GM18909 (cell line): ENCODE data around the gene OR10G2.
"Not testable (repeated sequence)": the region's sequence is repeated elsewhere in the genome, so short reads cannot be mapped to it uniquely, and the experiment has no call there.

Experiments
- ATAC-seq: cut with Tn5 transposase; IDR thresholded peaks from one replicate; pipeline ENCODE4 v1.9.1; 2021; ENCODE audit warnings: mild to moderate bottlenecking; ENCODE audit not compliant: unreplicated experiment, poor library complexity

The OR10G2 gene

DNA sequence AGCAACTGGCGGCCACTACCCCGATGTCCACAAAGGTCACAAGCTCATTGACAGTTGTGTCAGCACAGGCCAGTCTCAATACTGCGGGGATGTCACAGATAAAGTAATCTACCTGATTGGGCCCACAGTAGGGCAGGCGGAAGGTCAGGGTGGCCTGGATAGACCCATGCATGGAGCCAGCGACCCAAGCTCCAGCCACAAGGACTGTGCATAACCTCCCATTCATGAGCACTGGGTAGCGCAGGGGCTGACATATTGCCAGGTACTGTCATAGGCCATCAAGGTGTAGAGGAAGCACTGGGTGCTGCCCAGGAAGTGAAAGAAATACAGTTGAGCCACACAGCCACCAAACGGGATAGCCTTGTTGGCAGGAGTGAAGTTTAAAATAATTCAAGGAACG, 32.6 kb downstream of the OR10G2 start:
- ATAC-seq, result not testable (repeated sequence)

DNA sequence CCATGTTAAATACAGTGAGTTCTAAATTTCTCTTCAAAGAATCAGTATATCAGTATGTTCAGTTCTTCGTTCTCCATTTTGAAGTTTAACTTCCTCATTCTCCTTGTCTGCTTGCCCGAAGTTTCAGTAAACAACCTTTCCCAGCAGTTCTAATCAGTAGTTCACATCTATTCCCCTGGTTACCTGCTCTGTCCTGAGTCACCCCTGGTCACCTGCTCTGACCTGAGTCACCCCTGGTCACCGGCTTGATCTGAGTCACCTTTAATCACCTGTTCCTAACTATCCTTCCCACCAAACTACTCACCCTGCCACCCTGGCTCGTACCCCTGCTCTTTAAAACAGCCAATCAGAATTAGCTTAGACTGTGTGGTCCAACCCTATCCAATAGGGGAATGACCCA, 45.4 kb downstream of the OR10G2 start:
- no peak for ATAC-seq
